Kidney (tissue), 14 donors: ENCODE data around the gene TESK1. TPM values are rescaled to one million over a fixed set of nuclear protein-coding genes. Genes with fewer than 3 reads are reported as not detected.

Experiments used
- DNase-seq, 5 donors: peaks; one replicate each; pipeline ENCODE4 v3.0.0-alpha.2; 2013 to 2020
- FAIRE-seq: peaks from 2 replicates; lab custom pipeline; 2012; peaks lifted over from hg19 to GRCh38; lab: Jason Lieb, UNC
- H3K27ac ChIP-seq, 2 donors: one replicate each; pipeline ENCODE4 v1.7.0; 2013; ENCODE audit warnings: low read depth in 2 of 2, low read length in 2 of 2, inconsistent platforms in 1 of 2
- H3K27me3 ChIP-seq: one replicate; pipeline ENCODE4 v1.7.1; 2013; ENCODE audit warnings: low read length, inconsistent platforms; ENCODE audit not compliant: control insufficient read depth, insufficient read depth
- H3K36me3 ChIP-seq, 3 donors: one replicate each; pipeline versions ENCODE4 v1.7.0 to v1.7.1; 2013; ENCODE audit warnings: low read length in 3 of 3, control low read depth in 1 of 3, inconsistent platforms in 1 of 3; ENCODE audit not compliant: insufficient read depth in 3 of 3, control insufficient read depth in 2 of 3
- H3K4me1 ChIP-seq, 3 donors: one replicate each; pipeline versions ENCODE4 v1.7.0 to v1.7.1; 2013; ENCODE audit warnings: low read length in 3 of 3, inconsistent platforms in 1 of 3, low read depth in 1 of 3; ENCODE audit not compliant: control insufficient read depth in 2 of 3, insufficient read depth in 2 of 3
- H3K4me3 ChIP-seq, 3 donors: one replicate each; pipeline versions ENCODE4 v1.7.0 to v1.8.1; 2013; ENCODE audit warnings: low read length in 3 of 3, control low read depth in 1 of 3, inconsistent platforms in 1 of 3
- H3K9ac ChIP-seq, 3 donors: one replicate each; pipeline versions ENCODE4 v1.7.0 to v1.7.1; 2013; ENCODE audit warnings: low read length in 3 of 3, control low read depth in 1 of 3, inconsistent platforms in 1 of 3
- H3K9me3 ChIP-seq, 3 donors: one replicate each; pipeline versions ENCODE4 v1.7.0 to v1.7.1; 2013; ENCODE audit warnings: low read length in 3 of 3, control low read depth in 1 of 3, inconsistent platforms in 1 of 3; ENCODE audit not compliant: control insufficient read depth in 2 of 3, insufficient read depth in 1 of 3
- CTCF ChIP-seq: IDR thresholded peaks from 3 replicates; pipeline ENCODE4 v1.5.1; 2012; ENCODE audit warnings: mild to moderate bottlenecking, moderate library complexity, borderline replicate concordance; ENCODE audit not compliant: insufficient read depth; ENCODE audit errors: extremely low read depth
- intact Hi-C: fragments of 100-400 bp; cut with DNase I; formaldehyde crosslinking; loops from one replicate; pipeline ENCODE4 v1.11.1; 2022
- polyA plus RNA-seq: library from polyadenylated mRNA; stranded (reverse); fragments of 350-450 nt; fragmentation: Illumina TruSeq; extraction: RNeasy Lipid Tissue Mini Kit (QIAGEN cat#74804); gene quantifications from one replicate; pipeline ENCODE4 v1.2.3, GENCODE V29; 2014; ENCODE audit warnings: low read depth, low replicate concordance; ENCODE audit not compliant: insufficient read depth
- total RNA-seq: library from RNA; stranded (reverse); fragmentation: NEBNext Ultra II Directional; extraction: Animal tissue kit (Norgen Biotek cat#: 25700); gene quantifications from one replicate; pipeline ENCODE4 v1.2.1, GENCODE V29; 2021
- donor health status: control.
- donor health status: control.
- donor health status: control.
- donor health status: control.
- donor health status: control.
- donor health status: DM: yes; HTN: yes; CAD: no.
- donor health status: Normal renal cell carcinoma (clear cell type).

Gene TESK1
- total and polyA plus RNA-seq, 2 donors from 2014 or later = 34.6 to 35.8 TPM

GRCh38 chr9:35562895-35563780 is 41.9 kb upstream of the TESK1 start:
- peak in 1 of 5 donors; percentile 16 for DNase-seq
- TF ChIP-seq CTCF = no peak
- intact Hi-C loops = no loop called here
- no peak for FAIRE-seq
- Histone ChIP-seq H3K9me3 (no peaks in the 10 kb centered on the region), H3K36me3 (peaks cover 0 to 10% (median 7%) of the 10 kb centered on the region in 3 donors), H3K4me1 (peaks cover 0 to 14% (median 8%) of the 10 kb centered on the region in 3 donors), H3K27me3 (no peaks in the 10 kb centered on the region), H3K9ac (peak overlapping the region in 1 of 3 donors; percentile 54), H3K4me3 (peak overlapping the region in 1 of 3 donors; percentile 56), H3K27ac (peak overlapping the region; percentile 16 to 45)

GRCh38 chr9:35563791-35564197 is 41.3 kb upstream of the TESK1 start:
- Histone ChIP-seq H3K9me3 (no peaks in the 10 kb centered on the region), H3K36me3 (peaks cover 0 to 4% (median 3%) of the 10 kb centered on the region in 3 donors), H3K27ac (peak overlapping the region; percentile 16 to 45), H3K4me3 (peak overlapping the region in 1 of 3 donors; percentile 56), H3K27me3 (no peaks in the 10 kb centered on the region), H3K4me1 (peaks cover 0 to 14% (median 8%) of the 10 kb centered on the region in 3 donors), H3K9ac (peak overlapping the region in 1 of 3 donors; percentile 54)
- DNase-seq (peak; percentile 50 to 79 (median 76)), FAIRE-seq (no peak)
- no peak for TF ChIP-seq CTCF
- intact Hi-C loops = no loop called here

- TF ChIP-seq CTCF = no peak
- H3K27me3 ChIP-seq = no peaks in the 10 kb centered on the region
- no peak overlapping the region for H3K9ac ChIP-seq
- intact Hi-C loops = no loop called here
- H3K36me3 ChIP-seq = peaks cover 0 to 2% (median 0%) of the 10 kb centered on the region in 3 donors
- no peaks in the 10 kb centered on the region for H3K9me3 ChIP-seq
- DNase-seq (no peak), FAIRE-seq (no peak)
- H3K4me1 ChIP-seq = peaks cover 0 to 14% (median 8%) of the 10 kb centered on the region in 3 donors
- H3K27ac ChIP-seq = no peak overlapping the region
- H3K4me3 ChIP-seq = no peak overlapping the region
Observed at GRCh38 chr9:35564658-35565061, 40.4 kb upstream of the TESK1 start.
